HG03095 (cell line): ENCODE measurements around the gene REG3G.

Source experiments
- ATAC-seq: cut with Tn5 transposase; IDR thresholded peaks from one replicate; pipeline ENCODE4 v1.9.1; 2021; ENCODE audit warnings: moderate library complexity; ENCODE audit not compliant: unreplicated experiment

Gene REG3G

GRCh38 chr2:79025421-79025820, at the start of gene REG3G:
Gene REG3G, plus strand, starts transcription at chr2:79025702. Its CDS starts 392 bp downstream, at chr2:79026094.
- ATAC-seq = no peak

GRCh38 chr2:78977661-78978145, 47.8 kb upstream of the REG3G start:
- peak; percentile 98 for ATAC-seq

- no peak for ATAC-seq
Observed at GRCh38 chr2:78978340-78978739, 47.2 kb upstream of the REG3G start.

GRCh38 chr2:78979380-78980151, 45.9 kb upstream of the REG3G start:
- ATAC-seq = no peak

GRCh38 chr2:78980152-78980465, 45.4 kb upstream of the REG3G start:
- ATAC-seq = no peak

- ATAC-seq = no peak
Observed at GRCh38 chr2:78980871-78981270, 44.6 kb upstream of the REG3G start.

- no peak for ATAC-seq
Observed at GRCh38 chr2:78982638-78983330, 42.7 kb upstream of the REG3G start.

GRCh38 chr2:78984386-78984785, 41.1 kb upstream of the REG3G start:
- no peak for ATAC-seq

GRCh38 chr2:78985558-78985957, 39.9 kb upstream of the REG3G start:
- no peak for ATAC-seq

GRCh38 chr2:78989051-78989450, 36.5 kb upstream of the REG3G start:
- ATAC-seq = no peak

- ATAC-seq = no peak
Observed at GRCh38 chr2:78992451-78992806, 33.1 kb upstream of the REG3G start.

- no peak for ATAC-seq
Observed at GRCh38 chr2:78992807-78993517, 32.5 kb upstream of the REG3G start.

GRCh38 chr2:78993518-78994148, 31.9 kb upstream of the REG3G start:
- ATAC-seq = no peak

- ATAC-seq = no peak
Observed at GRCh38 chr2:78994789-78995188, 30.7 kb upstream of the REG3G start.

- ATAC-seq = no peak
Observed at GRCh38 chr2:78999406-78999805, 26.1 kb upstream of the REG3G start.

- ATAC-seq = no peak
Observed at GRCh38 chr2:79000008-79000576, 25.4 kb upstream of the REG3G start.

GRCh38 chr2:79001285-79001684, 24.2 kb upstream of the REG3G start:
- ATAC-seq = no peak

- ATAC-seq = no peak
Observed at GRCh38 chr2:79004680-79005079, 20.8 kb upstream of the REG3G start.

GRCh38 chr2:79005216-79005615, 20.3 kb upstream of the REG3G start:
- no peak for ATAC-seq

GRCh38 chr2:79009388-79009787, 16.1 kb upstream of the REG3G start:
- ATAC-seq = no peak

- ATAC-seq = no peak
Observed at GRCh38 chr2:79011496-79011895, 14.0 kb upstream of the REG3G start.
